Activated CD4-positive, alpha-beta T cell treated with anti-CD3 and anti-CD28 coated beads, Interleukin-2, Interleukin-4, amounts not matched to agents 100 ng/mL and 50 ng/mL, durations not matched to agents 16 hours and 8 hours (primary cell): ENCODE data around the gene DOHH.
"Not testable (repeated sequence)": the region's sequence is repeated elsewhere in the genome, so short reads cannot be mapped to it uniquely, and the experiment has no call there.

Experiments used
- DNase-seq: peaks from one replicate; pipeline ENCODE4 v3.0.0-alpha.2; 2020; ENCODE audit warnings: low spot score

The DOHH gene

GRCh38 chr19:3519126-3519525 lies 18.7 kb upstream of the DOHH start:
- no peak for DNase-seq

GRCh38 chr19:3518659-3519058 lies 18.2 kb upstream of the DOHH start:
- DNase-seq: no peak

- no peak for DNase-seq
Observed at GRCh38 chr19:3518255-3518654, 17.8 kb upstream of the DOHH start.

GRCh38 chr19:3517638-3518037 lies 17.2 kb upstream of the DOHH start:
- DNase-seq: no peak

- DNase-seq: no peak
Observed at GRCh38 chr19:3516675-3517207, 16.3 kb upstream of the DOHH start.

GRCh38 chr19:3515891-3516422 lies 15.5 kb upstream of the DOHH start:
- DNase-seq: no peak

- no peak for DNase-seq
Observed at GRCh38 chr19:3514930-3515329, 14.5 kb upstream of the DOHH start.

GRCh38 chr19:3513229-3514140 lies 13.0 kb upstream of the DOHH start:
- DNase-seq: no peak

GRCh38 chr19:3512562-3513228 lies 12.2 kb upstream of the DOHH start:
- no peak for DNase-seq

- no peak for DNase-seq
Observed at GRCh38 chr19:3511506-3512251, 11.2 kb upstream of the DOHH start.

GRCh38 chr19:3510727-3511126 lies 10.3 kb upstream of the DOHH start:
- DNase-seq: no peak

GRCh38 chr19:3509566-3509989 lies 9.1 kb upstream of the DOHH start:
- DNase-seq: no peak

- no peak for DNase-seq
Observed at GRCh38 chr19:3508771-3509535, 8.5 kb upstream of the DOHH start.

- not testable (repeated sequence) for DNase-seq
Observed at GRCh38 chr19:3508121-3508661, 7.7 kb upstream of the DOHH start.

GRCh38 chr19:3507371-3508120 lies 7.1 kb upstream of the DOHH start:
- no peak for DNase-seq

GRCh38 chr19:3506384-3507340 lies 6.2 kb upstream of the DOHH start:
- no peak for DNase-seq

- peak; percentile 100 for DNase-seq
Observed at GRCh38 chr19:3505598-3506383, 5.3 kb upstream of the DOHH start, which contains the start of gene FZR1. TSS of gene FZR1 (plus strand) at chr19:3506311. CDS start at chr19:3522990, 16,679 bp downstream.

GRCh38 chr19:3504735-3505134 lies 4.3 kb upstream of the DOHH start:
- DNase-seq: no peak
